GM19395 (cell line): ENCODE measurements around the gene TMEM114.
A peak's percentile ranks its signal among the peaks of the same experiment; 100 is the strongest.

ENCODE experiments used
- ATAC-seq: cut with Tn5 transposase; IDR thresholded peaks from one replicate; pipeline ENCODE4 v1.9.1; 2021; ENCODE audit warnings: mild to moderate bottlenecking, moderate library complexity; ENCODE audit not compliant: unreplicated experiment

Gene TMEM114

DNA sequence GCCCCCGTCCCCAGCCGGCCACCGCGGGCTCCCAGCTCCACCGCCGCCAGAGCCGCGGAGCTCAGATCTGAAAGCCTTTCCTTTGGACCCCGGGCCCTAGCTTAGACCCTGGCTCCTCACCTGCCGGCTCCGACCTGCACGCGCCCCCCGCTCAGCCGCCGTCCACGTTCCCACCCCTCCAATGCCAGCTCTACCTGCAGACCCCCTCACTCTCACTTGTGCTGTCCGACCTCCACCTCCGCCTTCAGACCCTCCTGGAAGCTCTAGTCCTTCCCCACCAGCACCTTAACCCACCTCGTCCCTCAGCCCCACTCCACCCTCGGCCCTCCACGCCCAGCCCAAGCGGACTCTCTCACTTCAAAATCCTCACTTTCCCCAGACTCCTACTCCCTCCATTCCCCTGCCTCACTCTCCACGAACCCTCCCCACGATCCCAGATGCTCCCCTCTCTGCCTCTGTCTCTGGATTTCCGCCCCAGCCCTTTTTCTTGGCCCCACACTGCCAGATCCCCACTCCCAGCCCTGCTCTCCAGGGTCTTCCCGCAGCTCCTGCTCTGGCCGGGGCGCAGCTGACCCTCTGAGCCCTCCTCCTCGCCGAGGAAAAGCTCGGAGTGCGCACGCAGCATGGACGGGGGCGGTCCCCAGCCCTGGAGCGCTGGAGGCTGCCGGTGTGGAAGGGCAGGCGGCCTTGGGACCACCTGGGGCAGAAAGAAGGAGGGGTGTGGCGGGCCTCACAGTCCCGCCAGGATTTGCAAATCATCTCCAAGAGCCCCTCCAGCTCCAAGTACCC, at the start of gene TMEM114:
Gene TMEM114, minus strand, starts transcription at position 612 of the 789 bp plus-strand sequence. CDS start 673 bp downstream, outside the sequence.
- ATAC-seq, result no peak

DNA sequence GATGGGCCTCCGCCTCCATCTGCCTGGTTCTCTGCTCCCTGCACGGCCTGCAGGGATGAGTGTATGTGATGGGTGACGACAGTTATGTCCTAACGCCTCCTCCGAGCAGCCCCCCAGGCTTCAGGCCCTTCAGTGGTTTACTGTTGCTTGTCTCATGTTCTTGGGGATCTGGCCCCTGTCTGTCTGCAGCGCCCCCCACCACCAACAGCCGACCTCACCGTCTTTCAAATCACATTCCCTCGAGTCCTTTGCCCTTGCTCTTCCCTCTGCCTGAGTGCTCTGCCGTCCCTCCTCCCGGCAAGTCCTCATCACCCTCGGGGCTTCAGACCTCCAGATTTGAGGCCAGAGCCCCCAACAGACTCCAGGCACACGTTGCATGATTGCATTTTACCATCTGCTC, 49.4 kb upstream of the TMEM114 start:
- ATAC-seq, result no peak

DNA sequence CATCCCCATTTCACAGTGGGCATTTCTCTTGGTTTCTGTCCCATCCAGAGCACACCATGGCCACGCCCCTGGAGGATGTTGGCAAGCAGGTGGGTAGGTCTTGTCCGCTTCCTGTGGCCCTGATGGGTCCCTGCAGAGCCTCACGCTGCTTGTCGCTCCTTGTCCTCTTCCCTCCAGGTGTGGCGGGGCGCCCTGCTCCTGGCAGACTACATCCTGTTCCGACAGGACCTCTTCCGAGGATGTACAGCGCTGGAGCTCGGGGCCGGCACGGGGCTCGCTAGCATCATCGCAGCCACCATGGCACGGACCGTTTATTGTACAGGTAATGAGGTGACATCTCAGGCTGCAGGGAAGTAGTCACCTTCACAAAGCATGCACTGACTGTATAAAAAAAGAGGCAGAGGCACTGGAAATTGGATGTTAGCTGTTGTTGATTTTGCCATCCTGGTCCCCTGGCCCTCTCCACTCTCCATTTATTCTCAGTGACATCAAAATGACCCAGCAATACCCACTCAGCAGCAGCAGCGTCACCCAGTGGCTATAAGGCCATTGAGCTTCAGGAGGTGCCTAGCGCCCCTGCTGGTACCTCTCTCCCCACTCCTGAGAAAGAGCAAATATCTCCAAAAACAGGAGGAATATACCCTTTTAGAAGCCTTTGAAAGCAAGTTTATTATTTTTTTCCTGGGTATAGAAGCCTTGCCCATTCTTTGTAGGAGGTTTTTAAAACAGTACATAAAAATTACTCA, 44.9 kb upstream of the TMEM114 start:
- no peak for ATAC-seq

DNA sequence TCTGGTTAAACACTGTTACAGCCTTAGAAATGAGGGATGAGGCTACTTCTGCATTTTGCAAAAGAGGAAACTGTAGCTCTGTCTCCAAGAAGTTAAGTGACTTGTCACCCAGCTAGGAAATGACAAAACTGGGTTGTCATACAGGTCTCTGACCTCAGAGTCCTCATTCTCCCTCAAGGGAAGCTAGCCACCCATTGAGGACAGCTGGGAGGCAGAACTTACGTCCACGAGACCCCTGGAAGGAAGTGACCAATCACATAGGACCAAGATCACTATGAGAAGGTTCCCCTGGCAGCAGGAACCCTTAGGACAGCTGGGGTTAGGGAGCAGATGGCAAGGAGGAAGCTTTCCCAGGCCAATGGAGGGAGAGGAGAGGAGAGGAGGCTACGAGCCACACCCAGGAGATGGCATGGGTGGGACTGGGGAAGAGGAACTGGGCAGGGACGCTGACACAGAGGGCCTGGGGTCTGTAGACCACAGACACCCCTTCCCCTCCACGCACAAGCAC, 42.4 kb upstream of the TMEM114 start:
- no peak for ATAC-seq

DNA sequence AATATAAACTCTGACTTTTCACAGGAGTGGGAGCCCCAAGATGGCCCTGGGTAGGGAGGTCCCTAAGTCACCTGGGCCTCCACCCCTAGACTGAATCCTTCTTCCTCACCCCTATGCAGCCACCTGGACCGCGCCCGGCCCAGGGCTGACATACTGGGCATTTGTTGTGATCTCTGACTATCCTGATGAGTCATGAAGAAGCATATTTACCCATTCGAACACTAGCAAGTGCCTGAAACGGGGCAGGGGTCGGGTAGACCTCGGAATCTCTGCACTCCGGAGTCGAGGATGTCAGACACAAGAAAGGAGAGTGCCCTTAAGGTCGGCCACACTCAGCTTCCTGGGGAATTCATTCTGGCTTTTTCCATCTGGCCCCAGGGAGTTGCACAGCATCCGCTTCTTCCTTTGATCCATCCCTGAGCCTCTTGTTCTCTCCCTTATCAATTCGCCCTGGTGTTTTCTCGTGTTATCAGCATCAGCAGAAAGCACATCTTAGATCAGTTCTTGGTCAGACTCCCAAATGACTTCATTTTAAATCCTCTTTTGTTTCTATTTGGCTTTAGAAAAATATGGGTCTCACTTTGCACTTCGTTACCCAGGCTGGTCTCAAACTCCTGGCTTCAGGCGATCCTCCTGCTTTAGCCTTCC, 41.6 kb upstream of the TMEM114 start:
- no peak for ATAC-seq

DNA sequence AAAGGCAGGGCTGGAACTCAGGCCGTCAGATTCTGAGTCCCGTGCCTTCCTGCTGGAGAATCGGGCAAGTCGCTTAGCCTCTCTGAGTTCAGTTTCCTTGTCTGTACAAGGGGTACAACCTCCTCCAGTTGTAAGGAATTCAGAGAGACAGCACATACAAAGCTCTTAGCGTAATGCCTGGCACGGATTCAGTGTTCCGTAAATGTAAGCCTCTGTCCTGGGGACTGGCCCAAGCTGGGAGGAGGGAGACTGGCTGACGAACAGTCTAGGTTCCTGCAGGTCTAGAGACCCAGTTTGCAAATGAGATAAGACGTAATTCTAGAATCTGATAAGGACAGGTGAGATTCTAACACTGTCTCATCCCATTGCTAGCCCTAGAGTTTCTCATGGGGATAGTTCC, 41.1 kb upstream of the TMEM114 start:
- no peak for ATAC-seq

DNA sequence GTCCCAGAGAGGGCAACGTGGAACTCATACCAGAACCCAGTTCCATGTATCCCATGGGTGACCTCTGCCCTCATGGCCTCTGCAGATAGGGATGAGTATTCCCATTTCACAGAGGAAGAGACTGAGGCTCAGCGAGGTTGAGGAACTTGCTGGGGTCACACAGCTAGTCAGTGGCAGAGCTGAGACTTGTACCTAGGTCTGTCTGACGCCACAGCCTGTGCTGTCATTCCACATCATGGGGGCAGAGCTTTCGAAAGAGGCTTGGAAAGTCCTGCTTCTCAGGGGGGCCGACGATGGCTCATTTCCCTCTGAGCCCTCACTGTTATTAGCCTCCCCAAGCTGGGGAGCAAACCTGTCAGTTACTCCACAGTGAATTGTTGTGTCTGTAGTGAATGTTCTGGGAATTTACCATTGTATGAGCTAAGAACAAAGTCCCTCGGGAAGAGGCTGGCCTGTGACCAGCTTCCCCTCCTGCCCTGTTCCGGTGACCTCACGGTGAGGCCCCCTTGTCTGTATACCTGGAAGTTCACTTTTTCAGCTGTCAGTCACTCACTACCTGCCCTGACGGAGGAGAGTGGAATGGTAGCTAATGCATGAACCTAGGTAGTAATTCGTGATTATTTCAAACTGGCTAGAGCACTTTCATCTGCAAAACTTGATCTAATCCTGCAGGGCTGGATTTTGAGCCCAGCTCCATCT, 40.1 kb upstream of the TMEM114 start:
- no peak for ATAC-seq

DNA sequence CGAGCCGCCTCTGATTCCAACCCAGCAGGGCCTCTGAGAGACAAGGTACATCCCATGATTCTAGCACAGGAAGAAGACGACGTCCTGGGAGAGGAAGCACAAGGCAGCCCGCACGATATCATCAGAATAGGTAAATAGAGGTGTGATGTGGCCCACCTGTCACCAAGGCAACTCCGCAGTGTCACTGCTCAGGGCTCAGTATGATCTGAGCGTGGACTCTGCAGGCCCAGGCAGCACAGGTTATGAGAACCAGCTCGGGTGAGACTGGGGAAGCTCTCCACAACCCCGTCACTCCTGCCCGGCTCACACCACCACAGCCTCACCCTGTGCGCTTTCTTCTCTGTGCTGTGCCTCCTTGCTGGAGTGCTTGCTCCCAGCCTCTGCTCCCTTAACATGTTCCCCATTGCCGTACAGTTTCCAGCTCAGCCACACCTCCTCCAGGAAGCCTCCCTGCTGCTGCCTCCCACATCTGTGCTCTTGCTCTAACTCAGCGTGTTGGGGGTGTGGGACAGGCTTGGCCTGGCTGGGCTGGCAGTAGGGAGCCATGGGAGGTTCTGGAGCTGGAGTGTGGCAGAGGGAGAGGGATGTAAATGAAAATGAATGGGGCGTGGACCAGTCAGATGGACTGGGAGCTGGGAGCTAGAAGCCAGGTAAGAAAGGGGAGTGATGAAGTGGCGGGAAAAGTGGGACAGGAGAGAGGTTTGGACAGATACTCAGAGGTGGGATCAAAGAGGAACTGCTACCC, 38.8 kb upstream of the TMEM114 start:
- ATAC-seq, result no peak

DNA sequence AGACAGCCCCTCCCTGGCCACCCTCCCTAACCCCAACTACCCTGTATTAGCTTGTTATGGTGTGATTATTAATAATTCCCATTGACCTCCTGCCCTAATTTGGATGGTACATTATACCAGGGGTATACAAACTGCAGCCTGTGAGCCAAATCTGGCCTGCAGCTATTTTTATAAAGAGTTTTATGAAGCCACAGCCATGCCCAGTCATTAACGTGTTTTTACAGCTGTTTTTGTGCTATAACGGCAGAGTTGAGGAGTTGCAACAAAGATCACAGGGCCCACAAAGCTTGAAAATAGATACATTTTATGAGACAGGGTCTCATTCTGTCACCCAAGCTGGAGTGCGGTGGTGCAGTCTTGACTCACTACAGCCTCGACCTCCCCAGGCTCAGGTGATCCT, 37.1 kb upstream of the TMEM114 start:
- ATAC-seq, result no peak

DNA sequence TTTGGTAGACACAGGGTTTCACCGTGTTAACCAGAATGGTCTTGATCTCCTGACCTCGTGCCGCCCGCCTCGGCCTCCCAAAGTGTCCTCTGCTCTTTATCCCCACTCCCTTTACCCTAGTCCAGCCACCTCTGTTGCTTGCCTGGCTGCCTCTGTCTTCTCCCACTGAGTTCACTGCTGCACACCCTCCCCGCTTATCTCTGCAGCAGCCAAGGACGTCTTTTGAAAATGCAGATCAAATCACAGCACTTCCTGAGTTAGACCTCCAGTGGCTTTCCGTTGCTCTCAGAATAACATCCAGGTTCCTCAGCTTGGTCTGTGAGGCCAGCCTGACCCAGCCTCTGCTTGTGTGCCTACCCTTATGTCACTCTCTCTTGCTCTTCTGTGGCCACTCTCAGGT, 36.6 kb upstream of the TMEM114 start:
- no peak for ATAC-seq

DNA sequence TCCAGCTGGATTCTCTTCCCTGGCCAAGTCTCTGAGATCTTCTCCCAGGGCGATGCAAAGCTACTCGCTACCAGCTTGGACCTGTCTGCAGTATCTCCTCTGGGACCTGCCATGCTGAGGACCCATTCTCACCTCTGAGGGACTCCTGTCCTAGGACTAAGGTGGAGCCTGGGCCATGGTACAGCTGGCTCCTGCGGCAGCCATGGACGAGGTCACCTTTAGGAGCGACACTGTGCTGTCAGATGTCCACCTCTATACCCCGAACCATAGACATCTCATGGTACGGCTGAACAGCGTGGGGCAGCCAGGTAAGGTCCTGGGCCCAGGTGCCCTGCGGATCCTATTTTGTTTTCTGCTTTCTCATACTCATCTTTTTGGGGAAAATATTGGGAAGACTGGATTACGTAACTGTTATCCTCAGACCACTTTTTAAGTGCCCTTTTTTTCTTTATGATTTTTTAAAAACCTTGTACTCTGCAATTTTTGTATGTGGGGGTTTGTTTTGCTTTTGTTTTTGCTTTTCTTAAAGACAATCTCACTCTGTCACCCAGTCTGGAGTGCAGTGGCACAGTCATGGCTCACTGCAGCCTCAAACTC, 35.3 kb upstream of the TMEM114 start:
- no peak for ATAC-seq

DNA sequence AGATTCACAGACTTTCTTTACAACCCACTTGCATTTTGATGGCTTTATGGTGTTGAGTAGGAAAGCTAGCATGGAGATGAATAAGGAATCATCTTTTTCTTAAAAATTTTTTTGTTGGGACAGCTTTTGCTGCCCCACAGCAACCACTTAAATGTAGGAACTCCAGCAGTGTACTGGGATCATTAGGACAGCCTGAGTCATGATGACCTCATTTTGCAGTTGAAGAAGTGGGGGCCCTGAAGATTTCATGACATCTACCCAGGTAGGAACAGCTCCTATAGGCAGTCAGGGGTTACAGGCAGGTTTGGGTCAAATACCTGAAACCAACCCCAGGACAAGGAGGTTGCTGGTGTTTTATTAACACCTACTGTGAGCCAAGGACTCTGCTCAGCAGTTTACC, 33.3 kb upstream of the TMEM114 start:
- ATAC-seq, result no peak

DNA sequence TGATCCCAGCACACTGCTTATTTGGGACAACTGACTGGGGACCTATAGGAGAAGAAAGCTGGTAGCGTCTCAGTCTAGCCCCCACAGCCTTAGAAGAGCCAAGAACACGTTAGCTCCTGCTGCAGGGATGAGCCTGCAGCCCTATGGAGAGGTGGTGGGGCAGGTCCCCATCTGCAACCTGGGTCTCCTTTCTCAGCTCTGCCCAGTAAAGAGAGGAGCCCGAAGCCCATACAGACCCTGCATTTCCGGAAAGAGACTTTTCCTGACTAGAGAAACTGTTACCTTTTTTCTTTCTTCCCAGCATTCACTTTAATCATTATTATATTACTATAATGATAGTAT, 32.0 kb upstream of the TMEM114 start:
- ATAC-seq, result peak; percentile 9

DNA sequence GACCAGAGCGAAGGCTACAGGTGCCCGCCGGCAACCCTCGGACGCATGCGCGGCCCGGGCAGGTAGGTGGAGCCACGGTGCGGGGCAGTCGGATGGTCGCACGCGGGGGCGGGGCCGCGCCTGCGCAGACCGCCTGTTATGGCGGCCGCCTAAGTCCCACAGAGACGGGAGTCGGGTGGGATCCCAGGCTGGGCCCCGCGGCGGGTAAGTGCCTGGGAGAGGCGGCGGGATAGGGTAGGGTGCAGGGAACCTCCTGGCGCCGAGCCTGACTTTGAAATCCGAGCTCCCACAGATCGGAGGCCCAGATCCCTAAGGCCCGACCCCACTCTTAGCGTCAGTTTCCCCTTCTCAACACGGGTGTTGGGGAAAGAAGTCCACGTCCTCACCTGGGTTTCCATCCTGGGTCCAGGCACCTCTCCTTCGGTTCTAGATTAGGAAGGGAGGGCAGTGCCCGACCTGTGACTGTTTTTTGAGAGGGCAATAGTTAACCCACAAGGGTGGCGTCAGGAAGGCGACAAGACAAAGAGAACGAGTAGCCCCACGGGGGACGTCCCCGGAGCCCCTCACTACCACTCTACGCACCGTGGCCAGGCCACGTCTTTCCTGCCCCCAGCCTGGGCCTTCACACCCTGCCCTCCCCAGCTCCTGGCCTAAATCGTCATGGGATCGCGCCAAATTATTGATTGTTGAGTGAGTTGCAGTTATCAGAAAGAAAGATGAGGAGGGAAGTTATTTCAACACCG, 31.4 kb upstream of the TMEM114 start, which contains the start of gene METTL22:
Gene METTL22, plus strand, starts transcription at position 127 of the 743 bp plus-strand sequence. CDS start 3,968 bp downstream, outside the sequence.
- peak; percentile 91 for ATAC-seq

DNA sequence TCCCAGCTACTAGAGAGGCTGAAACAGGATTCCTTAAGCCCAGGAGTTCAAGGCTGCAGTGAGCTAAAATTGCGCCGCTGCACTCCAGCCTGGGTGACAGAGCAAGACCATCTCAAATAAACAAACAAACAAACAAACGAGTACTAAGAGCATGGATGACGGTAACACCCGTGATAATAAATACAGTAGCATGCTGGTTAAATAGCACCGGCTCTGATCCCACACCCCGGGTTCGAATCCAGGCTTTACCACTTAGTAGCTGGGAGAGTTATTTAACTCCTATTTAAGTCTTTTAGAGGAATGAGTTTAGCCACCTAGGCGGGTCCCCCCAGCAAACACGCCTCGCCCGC, 30.9 kb upstream of the TMEM114 start:
- no peak for ATAC-seq

DNA sequence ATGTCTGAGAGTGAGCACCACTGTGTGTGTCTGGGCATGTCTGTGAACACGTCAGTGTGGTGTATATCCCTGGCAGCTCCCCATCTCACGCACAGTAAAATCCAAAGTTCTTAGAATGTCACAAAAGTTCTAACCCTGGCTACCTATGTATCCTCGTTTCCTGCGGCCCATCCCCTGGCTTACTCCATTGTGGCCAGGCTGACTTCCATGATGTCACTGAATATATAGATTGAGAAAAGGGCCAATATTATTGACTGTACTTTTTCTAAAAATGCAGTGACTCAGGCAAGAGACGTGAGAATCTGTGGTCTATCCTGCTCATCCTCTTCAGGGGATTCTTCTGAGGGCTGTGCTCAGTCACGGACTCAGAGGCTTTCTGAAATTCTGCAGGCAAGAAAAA, 30.2 kb upstream of the TMEM114 start:
- ATAC-seq, result no peak

DNA sequence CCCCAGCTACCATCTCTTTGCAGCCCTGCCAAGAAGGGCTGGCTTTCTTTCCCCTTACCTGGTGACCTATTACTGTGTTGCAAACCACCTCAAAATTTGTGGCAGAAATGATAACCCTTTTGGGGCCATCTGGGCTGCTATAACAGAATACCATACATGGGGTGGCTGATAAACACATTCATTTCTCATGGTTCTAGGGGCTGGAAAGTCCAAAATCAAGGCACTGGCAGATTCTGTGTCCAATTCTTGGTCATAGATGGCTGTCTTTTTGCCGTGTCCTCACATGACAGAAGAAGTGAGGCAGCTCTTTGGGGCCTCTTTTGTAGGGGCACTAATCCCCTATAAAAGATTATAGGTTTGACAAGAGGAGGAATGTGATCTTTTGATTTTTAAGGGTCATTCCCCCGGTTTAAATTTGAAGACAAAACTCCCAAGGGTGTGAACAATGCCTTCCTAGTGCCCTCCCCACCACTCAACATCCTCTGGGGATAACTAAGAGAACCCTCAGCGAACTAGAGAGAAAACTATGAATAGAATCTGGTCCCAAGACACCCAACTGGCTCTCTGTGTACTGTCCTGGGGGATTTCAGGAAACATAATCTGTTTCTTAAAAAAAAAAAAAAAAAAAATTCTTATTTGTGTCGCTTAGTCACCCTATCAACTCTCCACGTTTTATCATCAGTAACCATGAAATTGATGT, 29.5 kb upstream of the TMEM114 start:
- no peak for ATAC-seq

DNA sequence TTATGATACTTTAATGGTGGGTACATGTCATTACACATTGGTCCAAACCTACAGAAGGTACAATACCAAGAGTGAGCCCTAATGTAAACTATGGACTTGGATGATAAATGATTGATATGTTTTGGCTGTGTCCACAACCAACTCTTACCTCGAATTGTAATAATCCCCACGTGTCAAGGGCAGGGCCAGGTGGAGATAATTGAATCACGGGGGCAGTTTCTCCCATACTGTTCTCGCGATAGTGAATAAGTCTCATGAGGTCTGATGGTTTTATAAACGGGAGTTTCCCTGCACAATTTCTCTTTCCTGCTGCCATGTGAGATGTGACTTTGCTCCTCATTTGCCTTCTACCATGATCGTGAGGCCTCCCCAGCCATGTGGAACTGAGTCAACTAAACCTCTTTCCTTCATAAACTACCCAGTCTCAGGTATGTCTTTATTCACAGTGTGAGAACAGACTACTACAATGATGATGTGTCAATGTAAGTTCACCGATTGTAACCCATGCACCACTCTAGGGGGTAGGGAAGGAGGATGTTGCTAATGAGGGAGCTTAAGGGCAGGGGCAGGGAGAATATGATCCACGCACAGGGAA, 24.2 kb upstream of the TMEM114 start:
- no peak for ATAC-seq
